GM12874 (cell line): Measurements from ENCODE around the gene NIM1K.
A peak's percentile ranks its signal among the peaks of the same experiment; 100 is the strongest.

Experiments used
- CTCF ChIP-seq: IDR thresholded peaks from 2 replicates; pipeline ENCODE4 v1.5.1; 2011; ENCODE audit warnings: low read depth, mild to moderate bottlenecking, control low read depth, low read length, moderate library complexity; ENCODE audit not compliant: insufficient read depth

NIM1K gene

GRCh38 chr5:43216941-43217340, 24.9 kb downstream of the NIM1K start:
- TF ChIP-seq CTCF, result no peak

GRCh38 chr5:43219120-43219519, 27.1 kb downstream of the NIM1K start:
- TF ChIP-seq CTCF, result no peak

GRCh38 chr5:43221502-43221901, 29.5 kb downstream of the NIM1K start:
- no peak for TF ChIP-seq CTCF

- no peak for TF ChIP-seq CTCF
Observed at GRCh38 chr5:43225649-43226245, 33.7 kb downstream of the NIM1K start.

GRCh38 chr5:43227655-43228054, 35.6 kb downstream of the NIM1K start:
- TF ChIP-seq CTCF, result 0 out of 2 replicates have a peak, but pooled peaks have one; percentile 18

- TF ChIP-seq CTCF, result no peak
Observed at GRCh38 chr5:43230707-43231106, 38.7 kb downstream of the NIM1K start.

- 0 out of 2 replicates have a peak, but pooled peaks have one; percentile 15 for TF ChIP-seq CTCF
Observed at GRCh38 chr5:43231977-43232376, 40.0 kb downstream of the NIM1K start.
